ENCODE results near the gene FBXO3. TPM values are rescaled to one million over a fixed set of nuclear protein-coding genes. Genes with fewer than 3 reads are reported as not detected.

Gene FBXO3
- total RNA-seq, 4 donors from 2014 or later, result 27.3 to 43.9 (median 34.4) TPM

DNA sequence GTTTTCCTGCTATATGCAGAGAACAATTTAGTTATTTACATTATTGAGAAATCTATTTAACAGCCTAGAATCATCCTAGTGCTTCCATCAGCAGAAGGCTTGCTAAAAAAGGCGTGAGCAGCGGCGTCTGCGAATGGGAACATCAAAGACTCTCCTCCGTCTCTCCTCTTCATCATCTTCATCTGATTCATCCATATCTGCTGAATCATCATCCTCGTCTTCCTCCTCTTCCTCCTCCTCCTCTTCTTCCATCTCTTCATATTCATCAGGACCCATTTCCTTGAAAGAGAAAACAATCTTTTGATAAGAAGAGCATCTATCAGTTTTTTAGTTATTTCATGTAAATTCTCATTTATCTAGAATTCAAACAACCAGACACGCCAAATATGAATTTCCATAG lies 32.5 kb downstream of the FBXO3 start:
- TF ChIP-seq POLR2A (IDR thresholded peaks at IDR 0.05), result no peak
- TF ChIP-seq, protein P1, sequence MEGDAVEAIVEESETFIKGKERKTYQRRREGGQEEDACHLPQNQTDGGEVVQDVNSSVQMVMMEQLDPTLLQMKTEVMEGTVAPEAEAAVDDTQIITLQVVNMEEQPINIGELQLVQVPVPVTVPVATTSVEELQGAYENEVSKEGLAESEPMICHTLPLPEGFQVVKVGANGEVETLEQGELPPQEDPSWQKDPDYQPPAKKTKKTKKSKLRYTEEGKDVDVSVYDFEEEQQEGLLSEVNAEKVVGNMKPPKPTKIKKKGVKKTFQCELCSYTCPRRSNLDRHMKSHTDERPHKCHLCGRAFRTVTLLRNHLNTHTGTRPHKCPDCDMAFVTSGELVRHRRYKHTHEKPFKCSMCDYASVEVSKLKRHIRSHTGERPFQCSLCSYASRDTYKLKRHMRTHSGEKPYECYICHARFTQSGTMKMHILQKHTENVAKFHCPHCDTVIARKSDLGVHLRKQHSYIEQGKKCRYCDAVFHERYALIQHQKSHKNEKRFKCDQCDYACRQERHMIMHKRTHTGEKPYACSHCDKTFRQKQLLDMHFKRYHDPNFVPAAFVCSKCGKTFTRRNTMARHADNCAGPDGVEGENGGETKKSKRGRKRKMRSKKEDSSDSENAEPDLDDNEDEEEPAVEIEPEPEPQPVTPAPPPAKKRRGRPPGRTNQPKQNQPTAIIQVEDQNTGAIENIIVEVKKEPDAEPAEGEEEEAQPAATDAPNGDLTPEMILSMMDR (IDR thresholded peaks at IDR 0.05), result no peak
- Histone ChIP-seq H3K4me1 (peaks cover 0 to 9% (median 4%) of the 10 kb centered on the region in 3 donors), H3K27me3 (no peaks in the 10 kb centered on the region), H3K9me3 (no peaks in the 10 kb centered on the region), H3K27ac (no peak overlapping the region), H3K36me3 (peaks cover 0 to 29% (median 0%) of the 10 kb centered on the region in 3 donors), H3K4me3 (no peak overlapping the region)
- 70 to 79% methylated on average over 7 of the region's 7 CpGs for WGBS, 2 donors
- no peak for DNase-seq
- intact Hi-C loops (cut with DNase I), result no loop called here

DNA sequence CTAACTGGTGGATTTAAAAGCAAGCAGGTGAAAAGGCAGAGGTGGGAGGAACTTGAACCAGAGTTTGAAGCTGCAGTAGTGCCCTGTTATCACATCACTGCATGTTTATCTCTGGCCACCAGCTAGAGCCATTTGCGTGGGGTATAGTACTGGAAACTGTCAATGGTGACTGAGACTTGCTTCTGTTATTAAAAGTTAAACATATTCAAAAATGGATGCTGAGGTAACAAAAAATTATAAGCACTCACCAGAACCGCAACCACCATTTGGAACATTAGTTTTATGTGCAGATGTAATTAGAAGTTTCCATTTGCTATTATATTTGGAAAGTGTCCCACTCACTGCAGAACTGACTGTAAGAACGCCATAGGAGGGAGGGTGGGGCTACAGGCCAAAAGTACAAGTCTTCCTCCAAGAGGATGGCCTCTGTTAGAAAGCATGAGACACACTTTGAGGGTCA lies 36.9 kb downstream of the FBXO3 start:
- no peak for DNase-seq
- TF ChIP-seq, protein P1 (IDR thresholded peaks at IDR 0.05), result no peak
- TF ChIP-seq POLR2A (IDR thresholded peaks at IDR 0.05), result no peak
- no peak overlapping the region for H3K4me3 ChIP-seq
- no peaks in the 10 kb centered on the region for H3K9me3 ChIP-seq
- peaks cover 0 to 14% (median 0%) of the 10 kb centered on the region in 3 donors for H3K36me3 ChIP-seq
- peak overlapping the region; percentile 94 to 96 (median 94) for H3K27ac ChIP-seq
- H3K27me3 ChIP-seq, result no peaks in the 10 kb centered on the region
- intact Hi-C loops (cut with DNase I), result no loop called here
- 54 to 55% methylated on average over 3 of the region's 3 CpGs for whole genome bisulfite sequencing, 2 donors
- H3K4me1 ChIP-seq, result peaks cover 9 to 43% (median 13%) of the 10 kb centered on the region in 3 donors

DNA sequence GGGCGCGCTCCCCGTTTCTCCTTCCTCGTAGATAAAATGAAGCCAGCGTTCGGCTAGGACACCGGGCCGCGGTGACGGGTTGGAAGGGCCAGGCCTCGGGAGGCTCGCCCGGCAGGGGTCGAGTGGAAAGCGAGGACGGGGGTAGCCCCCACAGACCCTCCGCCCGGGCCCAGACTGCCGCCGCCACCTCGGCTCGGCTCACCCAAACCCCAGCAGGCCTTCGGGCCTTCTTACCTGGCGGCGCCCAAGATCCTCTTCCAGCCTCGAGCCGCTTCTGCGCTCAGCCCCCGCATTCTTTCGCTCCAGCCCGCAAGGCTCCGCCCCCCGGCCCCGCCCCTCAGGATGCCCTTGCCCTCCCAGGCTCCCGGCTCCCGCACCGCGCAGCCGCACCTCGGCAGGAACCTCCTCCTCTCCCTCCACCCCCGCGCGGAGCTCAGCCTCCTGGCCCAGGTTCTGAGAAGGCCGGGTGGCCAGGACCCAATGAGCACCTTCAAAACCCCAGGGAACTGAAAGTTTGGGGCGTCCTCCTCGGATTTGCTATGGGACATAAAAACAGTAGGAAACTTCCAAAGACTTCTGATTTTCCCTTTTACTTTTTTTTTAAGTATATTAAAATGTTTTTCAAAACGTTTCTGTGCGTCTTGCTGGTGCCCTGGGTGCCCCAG lies 38.0 kb downstream of the FBXO3 start, which contains the start of gene CD59:
CD59 (minus strand) TSS at position 276 of the 665 bp plus-strand sequence. CDS start 13,978 bp downstream, outside the sequence.
- intact Hi-C loops (cut with DNase I), result no loop called here
- WGBS, 2 donors, result 0 to 4% methylated on average over 5 to 26 of the region's 48 CpGs
- peak within 1 kb of the TSS; percentile 94 to 96 (median 94) for H3K27ac ChIP-seq
- DNase-seq, result peak; percentile 40
- no peaks in the 10 kb centered on the region for H3K27me3 ChIP-seq
- H3K36me3 ChIP-seq, result peaks cover 0 to 25% (median 0%) of the 10 kb centered on the region in 3 donors
- no peaks in the 10 kb centered on the region for H3K9me3 ChIP-seq
- TF ChIP-seq POLR2A (IDR thresholded peaks at IDR 0.05), result peak in 3 of 4 donors; percentile 50 to 93 (median 92)
- TF ChIP-seq, protein P1 (IDR thresholded peaks at IDR 0.05), result no peak
- H3K4me3 ChIP-seq, result peak within 1 kb of the TSS; percentile 81 to 92 (median 86)
- H3K4me1 ChIP-seq, result peaks cover 9 to 54% (median 23%) of the 10 kb centered on the region in 3 donors

DNA sequence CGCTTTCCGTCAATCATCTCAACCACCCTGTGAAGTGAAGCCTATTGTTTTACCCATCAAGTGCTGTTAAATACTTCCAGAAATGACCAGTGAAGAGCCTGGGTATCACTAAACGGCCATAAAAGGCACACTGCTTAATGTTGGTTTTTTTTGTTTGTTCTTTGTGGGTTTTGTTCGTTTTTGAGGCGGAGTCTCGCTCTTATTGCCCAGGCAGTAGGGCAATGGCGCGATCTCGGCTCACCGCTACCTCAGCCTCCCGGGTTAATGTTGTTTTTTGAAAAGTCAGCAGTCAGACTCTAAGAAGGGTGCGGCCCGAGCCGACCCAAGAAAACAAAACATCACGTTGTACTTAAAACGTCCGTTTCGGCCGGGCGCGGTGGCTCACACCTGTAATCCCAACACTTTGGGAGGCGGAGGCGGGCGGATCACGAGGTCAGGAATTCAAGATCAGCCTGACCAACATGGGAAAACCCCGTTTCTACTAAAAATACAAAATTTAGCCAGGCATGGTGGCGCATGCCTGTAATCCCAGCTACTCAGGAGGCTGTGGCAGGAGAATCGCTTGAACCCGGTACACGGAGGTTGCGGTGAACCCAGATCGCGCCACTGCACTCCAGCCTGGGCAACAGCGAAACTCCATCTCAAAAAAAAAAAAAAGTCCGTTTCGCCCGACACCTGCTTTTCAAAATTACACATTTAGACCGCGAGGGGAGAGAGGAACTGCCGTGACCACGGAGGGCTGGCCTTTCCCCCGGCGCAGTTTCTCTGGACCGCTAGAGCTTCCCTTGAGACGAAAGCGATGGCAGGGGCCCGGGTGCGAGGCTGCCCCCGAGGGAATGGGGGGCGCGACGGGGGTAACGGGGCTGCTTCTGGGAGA lies 38.8 kb downstream of the FBXO3 start:
- Histone ChIP-seq H3K27me3 (no peaks in the 10 kb centered on the region), H3K36me3 (peaks cover 0 to 29% (median 0%) of the 10 kb centered on the region in 3 donors), H3K27ac (peak overlapping the region; percentile 94 to 96 (median 94)), H3K4me1 (peaks cover 9 to 62% (median 29%) of the 10 kb centered on the region in 3 donors), H3K9me3 (no peaks in the 10 kb centered on the region), H3K4me3 (peak overlapping the region; percentile 81 to 92 (median 86))
- DNase-seq, result no peak
- TF ChIP-seq POLR2A (IDR thresholded peaks at IDR 0.05), result no peak
- TF ChIP-seq, protein P1 (IDR thresholded peaks at IDR 0.05), result peak in 2 of 6 experiments; percentile 3
- intact Hi-C loops (cut with DNase I), result no loop called here
- WGBS, 2 donors, result 1 to 2% methylated on average over 26 to 35 of the region's 53 CpGs

Measured in esophagus squamous epithelium (tissue), 5 donors.